ENCODE measurements around the gene SLC35D1.

- TF ChIP-seq POLR2A (IDR thresholded peaks at IDR 0.05; ENCODE audit: low read depth, low read length) (no peak), POLR2AphosphoS5 (IDR thresholded peaks at IDR 0.05; ENCODE audit: low read depth, low read length) (no peak)
These were observed 71.2 kb downstream of the SLC35D1 start for GRCh38 chr1:66982561-66983260.

Data from GM12892 (cell line).